Renal pelvis (tissue), 4 donors: ENCODE data around the gene CFAP46. TPM values are rescaled to one million over a fixed set of nuclear protein-coding genes. Genes with fewer than 3 reads are reported as not detected.
"Not testable (repeated sequence)": the region's sequence is repeated elsewhere in the genome, so short reads cannot be mapped to it uniquely, and the experiment has no call there.

Experiments used
- DNase-seq: peaks from one replicate; pipeline ENCODE4 v3.0.0-alpha.2; 2013
- polyA plus RNA-seq, 3 donors: library from polyadenylated mRNA; unstranded; fragments of 120-200 nt; gene quantifications; one replicate each; pipeline ENCODE4 v1.2.1, GENCODE V29; 2013; ENCODE audit not compliant: insufficient read length in 3 of 3

Gene CFAP46
- polyA plus RNA-seq, 3 donors: 7.4 to 11.3 (median 11.2) TPM

DNA sequence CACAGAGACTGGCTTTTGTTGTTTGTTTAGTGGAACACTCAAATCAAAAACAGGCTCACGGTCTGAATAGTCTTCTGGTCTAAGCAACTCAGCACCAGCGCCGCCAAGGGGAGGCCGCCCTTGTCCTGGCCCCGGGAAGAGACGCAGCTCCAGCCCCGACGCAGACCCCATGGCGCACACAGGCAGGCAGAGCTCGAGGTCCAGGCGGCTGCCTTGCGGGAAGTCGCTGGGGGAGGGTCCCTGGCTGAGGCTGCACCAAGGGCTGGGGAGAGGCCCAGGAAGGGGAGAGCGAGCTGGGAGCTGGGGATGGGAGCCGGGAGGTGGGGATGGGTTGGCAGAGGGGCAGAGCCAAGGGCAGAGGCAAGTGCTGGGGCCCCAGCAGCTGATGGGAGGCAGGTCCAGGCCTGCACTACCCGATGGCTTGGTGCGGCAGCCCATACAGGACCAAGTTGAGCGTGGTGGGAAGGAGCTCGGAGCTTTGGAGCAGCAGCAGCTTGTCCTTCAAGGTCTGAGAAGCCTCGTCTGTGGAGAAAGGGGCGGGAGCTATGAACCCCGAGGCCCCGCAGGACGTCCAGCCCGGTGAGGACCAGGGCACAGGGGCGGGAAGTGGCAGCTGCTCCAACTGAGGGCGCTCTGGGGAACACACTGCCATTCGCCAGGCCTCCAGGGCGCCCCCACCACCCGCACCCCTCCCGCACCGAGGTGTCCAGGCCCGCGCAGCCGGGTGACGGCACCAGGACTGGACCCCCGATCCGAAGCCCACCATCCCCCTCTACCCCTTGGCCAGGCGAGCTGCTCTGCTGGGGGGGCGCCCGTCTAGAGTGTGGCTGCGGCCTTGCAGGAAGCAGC lies 133.8 kb downstream of the CFAP46 start:
- DNase-seq: no peak

DNA sequence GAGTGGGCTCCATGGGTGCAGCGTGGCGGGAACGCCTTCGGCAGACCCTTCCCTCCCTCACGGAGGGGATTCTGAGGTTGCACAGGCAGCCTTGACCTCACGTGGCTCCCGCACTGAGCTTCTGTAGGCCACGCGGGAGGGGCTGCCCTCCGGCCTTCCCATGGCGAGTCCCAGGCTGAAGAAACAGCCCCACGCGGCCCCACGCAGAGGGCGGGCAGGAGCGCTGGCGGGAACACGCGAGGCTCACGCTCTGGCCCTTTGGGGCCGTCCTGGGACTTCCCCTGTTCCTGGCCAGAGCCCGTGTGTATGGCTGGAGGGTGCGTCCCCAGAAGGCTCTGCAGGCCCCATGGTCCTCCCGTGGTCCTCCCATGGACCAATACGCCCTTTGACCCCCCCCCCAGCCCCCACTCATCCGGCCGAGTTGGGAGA lies 134.7 kb downstream of the CFAP46 start:
- DNase-seq: no peak

DNA sequence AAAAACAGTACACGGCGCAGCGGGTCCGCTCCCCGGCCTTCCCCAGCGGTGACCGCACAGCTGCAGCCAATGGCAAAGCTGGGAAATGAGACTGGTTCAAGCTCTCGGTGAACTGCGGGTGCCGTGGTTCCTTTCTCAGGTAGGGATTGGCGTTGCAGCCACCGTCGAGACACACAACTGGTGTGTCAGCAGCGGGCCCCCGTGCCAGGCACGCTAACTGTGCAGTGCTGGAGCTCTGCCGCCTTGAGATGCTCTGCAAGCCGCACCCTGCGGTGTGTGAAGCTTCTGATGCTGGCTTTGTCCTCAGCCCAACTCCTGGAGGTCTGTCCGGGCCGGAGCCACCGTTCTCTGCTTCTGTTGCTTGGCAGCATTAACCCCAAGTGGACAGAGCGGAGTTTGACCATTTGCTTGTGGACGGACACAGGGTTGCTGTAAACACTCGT lies 135.8 kb downstream of the CFAP46 start:
- DNase-seq: no peak

DNA sequence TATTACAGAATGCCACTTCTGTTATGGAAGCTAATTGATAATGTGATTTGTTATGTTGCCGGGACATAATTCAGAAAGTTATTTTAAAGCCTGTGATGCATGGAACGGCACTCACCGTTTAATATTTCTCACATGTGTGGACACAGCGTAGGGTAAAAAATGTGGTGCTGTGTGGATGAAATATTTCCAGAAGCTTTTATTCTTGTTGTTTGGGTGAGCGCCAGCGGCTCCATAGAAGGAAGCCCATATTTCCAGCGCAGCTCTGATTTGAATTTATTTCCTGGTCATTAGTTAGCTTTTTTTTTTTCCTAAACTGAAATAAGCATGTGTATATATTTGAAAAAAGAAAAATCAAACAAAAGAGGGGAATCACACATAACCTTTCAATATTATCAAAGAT lies 136.3 kb downstream of the CFAP46 start:
- no peak for DNase-seq

DNA sequence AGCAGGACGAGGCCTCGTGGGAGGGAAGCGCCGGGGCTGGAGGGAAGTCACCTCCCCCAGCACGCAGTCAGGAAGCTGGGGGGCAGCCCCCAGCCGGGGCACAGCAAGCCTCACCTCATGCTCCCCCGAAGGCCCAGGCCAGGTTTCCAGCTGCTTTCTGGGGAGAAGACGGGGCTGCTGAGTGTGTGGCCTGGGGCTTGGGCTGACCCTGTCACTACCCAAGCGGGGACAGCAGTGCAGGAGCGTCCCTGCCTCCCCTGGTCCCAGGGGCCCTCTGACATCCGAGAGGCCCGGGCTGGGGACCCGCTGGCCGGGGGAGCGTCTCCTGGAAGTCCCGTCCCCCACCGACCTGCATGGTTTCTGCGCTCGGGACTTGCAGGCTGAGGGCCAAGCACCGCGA lies 136.8 kb downstream of the CFAP46 start:
- no peak for DNase-seq

DNA sequence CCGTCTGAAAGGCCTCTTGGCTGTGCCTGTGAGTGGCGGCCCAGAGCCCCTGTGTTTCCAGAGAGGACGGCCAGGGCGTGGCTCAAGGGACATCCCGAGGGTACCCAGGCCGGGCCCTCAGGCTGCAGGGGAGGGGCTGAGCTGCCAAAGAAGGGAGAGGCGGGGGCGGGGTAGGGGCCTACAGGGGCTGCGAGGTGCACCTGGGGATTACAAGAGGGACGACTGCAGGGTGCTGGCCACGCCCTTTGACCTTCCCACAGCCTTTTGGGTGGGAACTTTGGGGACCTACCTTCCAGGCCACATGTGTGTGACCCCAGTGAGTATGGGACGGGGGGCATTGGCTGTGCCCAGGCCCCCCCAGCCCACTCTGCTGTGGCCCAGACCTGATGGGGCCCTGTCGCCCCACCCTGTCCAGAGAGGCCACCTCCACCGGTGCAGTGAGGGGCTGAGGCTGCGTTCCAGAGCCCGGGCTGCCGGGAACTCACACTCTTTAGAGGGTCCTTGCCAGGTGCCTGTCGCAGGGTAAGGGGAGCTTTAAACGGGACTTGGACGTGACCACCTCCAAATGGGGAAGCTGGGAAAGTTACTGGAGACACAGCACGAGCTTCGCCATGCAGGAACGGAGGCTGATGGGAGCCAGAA lies 137.5 kb downstream of the CFAP46 start:
- no peak for DNase-seq

DNA sequence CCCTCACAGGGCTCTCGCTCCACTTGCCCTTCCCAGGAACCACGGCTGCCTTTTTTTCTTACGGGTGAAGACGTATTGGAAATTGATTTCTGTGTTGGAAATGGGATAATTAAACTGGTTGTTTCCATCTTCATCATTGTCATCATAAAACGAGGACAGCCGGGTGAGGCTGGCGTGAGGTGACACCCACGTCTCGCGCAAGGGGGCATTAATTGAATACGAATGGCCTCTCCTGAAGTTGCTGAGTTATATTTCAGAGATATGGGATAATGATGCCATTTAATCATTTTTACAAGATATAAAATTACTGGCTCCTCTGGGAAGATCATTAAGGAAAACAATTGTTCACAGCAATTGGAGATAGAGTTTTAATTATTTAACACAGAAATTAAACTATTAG lies 138.1 kb downstream of the CFAP46 start:
- DNase-seq: no peak

DNA sequence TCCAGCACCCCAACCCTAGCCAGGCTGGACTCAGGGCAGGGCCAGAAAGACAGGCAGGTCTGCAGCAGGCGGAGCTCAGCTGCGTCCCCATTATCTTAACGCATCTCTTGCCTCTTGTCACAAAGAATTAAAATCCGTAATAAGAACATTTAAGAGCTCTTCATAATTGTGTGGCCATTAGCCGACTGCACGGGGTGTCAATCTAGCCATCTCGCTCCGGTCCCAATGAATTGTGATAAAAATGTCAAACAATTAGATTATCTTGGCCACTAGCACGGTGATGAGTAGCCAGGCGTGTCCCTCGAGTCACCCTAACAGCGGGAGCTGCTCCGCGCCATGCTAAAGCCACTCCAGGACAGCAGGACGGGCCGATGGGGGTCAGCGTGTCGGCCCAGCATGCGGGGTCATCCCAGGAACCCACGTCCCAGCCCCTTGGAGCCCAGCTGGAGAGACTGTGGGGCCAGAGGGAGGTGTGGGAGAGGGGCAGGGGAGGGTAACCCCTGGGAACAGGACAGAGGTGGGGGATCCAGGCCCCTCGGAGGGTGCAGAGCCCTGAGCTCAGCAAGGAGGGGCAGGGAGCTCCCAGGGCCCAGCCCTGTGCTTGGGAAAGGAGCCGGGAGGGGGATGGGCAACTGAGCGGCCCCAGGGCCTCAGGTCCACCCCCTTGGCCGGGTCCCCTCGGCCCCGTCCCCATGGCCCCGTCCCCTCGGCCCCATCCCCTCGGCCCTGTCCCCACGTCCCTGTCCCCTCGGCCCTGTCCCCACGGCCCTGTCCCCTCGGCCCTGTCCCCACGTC lies 138.8 kb downstream of the CFAP46 start:
- DNase-seq: no peak

DNA sequence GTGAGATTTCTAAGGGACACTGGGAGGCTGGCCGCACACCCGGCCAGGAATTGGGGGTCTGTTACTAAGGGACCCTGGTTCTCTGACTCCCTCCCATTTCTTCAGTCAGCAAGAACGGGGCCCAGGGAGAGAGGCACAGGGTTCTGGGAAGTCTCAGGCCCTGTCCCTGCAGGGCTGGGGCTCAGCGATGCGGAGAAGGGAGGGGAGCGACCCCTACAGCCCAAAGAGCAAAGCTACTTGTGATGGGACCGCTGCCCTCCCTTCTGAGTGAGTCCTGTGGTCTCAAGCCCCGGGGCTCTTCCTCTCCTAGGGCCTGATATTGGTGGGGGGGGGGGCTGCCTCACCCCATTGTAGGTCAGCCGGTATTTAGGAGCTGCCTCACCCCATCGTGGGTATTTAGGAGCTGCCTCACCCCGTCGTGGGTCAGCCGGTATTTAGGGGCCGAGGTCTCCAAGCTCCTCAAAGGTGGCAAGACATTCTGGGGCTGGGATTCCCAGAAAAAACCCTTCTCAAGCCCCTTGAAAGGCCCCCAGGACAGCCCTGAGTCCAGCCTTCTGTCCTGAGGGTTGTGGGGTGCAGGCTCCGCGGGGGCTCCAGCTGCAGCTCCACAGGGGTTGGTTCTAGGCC lies 139.6 kb downstream of the CFAP46 start:
- DNase-seq: no peak

DNA sequence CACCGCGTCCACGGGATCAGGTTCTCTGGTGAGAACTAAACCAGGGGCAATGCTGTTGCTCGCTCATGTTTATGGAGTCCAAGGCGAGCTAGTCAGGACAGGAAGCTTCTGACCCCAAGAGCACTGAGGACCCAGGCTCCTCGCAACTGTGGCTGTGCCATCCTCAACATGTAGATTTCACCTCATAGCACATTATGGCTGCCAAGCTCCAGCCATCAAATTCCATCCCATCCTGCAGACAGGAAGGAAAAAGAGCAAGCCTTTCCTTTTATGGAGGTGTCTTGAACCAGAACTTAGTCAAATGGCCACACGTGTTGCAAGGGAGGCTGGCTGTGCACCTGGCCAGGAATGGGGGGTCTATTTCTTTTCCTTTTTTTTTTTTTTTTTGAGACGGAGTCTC lies 140.3 kb downstream of the CFAP46 start:
- DNase-seq: no peak

DNA sequence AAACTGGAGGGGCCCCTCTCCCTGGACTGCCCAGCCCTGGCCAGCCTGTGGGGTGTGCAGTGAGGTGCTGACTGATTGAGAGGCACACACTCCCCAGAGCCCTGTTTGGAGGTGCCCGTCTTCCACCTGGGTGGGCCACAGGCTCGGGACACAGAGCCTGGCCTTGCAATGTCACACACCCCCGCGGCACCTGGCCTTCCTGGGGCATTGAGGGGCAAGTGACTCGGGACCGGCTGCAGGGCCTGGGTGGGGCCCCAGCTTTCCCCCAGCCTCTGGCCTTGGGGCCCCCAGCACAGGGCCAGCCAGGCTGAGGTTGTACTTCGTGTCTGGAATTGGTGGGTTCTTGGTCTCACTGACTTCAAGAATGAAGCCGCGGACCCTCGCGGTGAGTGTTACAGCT lies 142.5 kb downstream of the CFAP46 start:
- DNase-seq: no peak

DNA sequence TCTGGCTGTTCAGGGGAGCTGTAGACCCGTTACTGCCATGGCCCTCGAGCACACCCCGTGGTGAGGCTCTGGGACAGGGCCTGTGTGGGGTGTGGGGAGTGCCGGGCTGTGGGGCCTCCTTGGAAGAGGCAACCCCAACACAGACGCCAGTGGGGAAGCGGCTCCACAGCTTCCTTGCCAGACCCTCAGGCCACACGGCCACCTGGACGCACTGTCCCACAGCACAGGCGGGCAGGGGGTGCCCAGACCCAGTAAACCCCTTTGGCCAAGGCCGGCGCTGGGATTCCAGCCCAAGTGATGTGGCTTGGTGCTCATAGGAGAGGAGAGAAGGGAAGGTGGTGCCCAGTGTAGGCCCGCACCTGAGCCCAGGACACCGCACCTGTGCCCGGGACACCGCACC lies 143.5 kb downstream of the CFAP46 start:
- DNase-seq: no peak

DNA sequence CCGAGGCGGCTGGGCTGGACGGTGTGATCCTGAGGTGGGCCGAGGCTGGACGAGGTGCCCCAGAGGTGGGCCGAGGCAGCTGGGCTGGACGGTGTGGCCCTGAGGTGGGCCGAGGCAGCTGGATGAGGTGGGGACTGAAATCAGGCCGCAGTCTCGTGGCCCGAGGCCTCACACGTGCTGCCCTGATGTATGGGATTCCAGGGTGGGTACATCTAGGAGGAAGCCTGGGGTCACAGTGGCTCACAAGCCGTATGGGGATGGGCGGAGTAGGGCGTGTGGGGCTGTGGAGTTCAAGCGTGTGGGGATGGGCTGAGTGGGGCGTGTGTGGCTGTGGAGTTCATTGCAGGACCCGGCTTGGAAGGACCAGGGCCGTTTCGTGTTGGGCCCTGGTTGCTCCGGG lies 144.0 kb downstream of the CFAP46 start:
- DNase-seq: no peak

DNA sequence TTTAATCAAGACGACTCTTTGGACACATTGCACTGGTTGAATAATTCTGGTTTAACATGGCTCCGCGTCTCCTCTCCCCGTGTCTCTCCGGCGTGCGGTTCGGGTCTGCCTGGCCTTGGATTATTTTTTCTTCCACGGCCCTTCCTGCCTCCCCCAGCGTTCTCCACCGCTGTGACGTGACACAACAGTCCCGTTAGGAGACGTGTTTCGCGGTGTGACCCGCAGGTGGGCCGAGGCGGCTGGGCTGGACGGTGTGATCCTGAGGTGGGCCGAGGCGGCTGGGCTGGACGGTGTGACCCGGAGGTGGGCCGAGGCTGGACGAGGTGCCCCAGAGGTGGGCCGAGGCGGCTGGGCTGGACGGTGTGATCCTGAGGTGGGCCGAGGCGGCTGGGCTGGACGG lies 144.4 kb downstream of the CFAP46 start:
- not testable (repeated sequence) for DNase-seq

DNA sequence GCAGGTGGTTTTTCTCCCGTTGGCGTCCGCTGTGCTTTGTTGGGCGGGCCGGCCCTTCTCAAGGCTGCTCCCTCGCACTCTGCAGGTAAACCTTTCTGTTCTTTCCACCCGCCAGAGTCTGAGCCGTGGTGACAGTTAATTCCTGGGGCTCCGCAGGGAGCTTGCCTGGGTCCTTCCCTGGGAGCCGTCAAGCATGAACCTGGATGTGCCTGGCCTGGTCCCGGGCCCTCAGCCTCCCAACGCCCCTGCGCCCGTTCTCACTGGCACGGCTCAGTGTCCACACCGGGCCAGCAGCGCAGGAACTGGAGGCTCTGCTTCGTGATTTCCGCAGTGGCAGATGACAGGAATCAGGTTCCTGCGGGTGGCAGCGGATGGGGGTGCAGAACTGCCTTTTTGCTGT lies 145.5 kb downstream of the CFAP46 start:
- no peak for DNase-seq

DNA sequence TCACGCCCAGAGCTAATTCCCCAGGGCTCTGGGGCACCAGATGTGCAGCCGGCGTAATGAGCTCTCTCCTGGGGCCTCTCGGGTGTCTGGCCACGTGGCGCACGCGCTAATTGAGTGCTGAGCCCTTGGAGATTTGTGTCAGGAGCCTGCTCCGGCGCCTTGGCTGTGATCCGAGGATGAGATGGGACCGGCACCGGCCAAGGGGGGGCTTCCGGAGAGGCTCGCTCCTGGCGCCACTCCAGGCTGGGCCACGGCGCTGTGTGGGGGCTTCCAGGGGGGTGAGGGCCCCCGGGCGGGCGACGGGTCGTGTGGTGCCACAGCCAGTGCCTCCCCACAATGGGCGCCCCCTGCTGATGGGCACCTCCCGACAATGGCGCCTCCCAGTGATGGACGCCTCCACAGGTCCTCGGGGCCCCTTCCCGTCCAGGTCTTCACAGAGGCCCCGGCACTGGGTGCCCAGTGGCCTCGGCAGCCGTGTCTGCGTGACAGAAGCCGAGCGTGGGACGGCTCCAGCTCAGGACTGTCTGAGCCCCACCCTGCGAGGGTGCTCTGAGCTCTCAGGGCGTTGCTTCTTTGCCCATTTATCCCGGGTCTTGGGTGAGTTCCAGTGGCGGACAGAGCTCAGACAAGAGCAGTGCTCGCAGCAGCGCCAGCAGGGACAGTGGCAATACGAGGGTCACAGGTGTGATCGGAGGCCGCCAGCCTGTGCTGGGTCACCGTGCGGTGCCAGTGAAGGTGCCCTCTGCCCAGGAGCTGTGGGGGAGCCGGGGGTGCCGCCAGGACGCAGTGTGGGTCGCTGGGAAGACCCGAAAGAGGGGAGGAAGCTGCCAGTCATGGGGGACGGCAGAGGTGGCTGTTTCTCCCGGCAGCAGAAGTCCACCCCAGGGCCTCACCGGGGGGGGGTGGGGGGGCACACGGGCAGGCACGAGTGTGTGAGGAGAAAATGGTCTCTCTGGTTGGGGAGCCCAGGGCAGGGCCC lies 148.2 kb downstream of the CFAP46 start:
- DNase-seq: no peak

DNA sequence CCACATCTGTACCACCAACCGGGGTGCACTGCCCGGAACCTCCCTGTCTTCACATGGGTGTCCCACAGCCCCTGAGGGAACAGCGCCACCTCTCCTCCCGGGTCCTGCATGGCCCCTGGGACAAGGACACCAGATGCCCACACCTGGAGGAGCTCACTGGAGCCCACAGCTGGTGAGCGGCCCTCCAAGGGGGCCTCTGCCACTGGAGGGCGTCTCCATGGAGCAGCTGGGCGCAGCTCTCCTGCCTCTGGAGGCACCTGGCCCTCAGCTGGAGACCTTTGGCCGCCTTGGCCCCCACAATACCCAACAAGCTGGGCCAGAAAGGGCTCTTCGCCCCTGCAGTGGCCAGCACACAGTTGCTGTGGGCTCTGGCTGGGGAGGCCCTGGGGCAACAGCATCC lies 149.2 kb downstream of the CFAP46 start:
- no peak for DNase-seq

DNA sequence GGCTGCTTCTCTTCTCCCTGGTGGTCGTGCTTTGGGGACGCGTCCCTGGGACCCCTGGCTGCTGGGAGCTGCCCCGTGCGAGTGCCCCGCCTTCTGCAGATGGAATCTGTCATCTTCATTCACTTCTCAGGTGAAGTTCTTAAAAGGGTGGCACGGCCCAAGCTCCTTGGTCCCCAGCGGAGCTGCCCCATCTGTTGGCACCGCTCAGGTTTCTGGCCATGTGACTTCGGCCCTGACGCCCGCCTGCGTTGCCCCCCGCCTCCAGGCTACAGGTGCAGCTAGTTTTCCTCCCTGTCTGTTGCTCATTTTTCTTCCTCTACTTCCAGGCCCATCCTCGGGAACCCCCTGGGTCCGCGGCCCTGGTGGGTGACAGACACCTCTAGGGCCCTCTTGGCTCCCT lies 149.6 kb downstream of the CFAP46 start:
- no peak for DNase-seq

DNA sequence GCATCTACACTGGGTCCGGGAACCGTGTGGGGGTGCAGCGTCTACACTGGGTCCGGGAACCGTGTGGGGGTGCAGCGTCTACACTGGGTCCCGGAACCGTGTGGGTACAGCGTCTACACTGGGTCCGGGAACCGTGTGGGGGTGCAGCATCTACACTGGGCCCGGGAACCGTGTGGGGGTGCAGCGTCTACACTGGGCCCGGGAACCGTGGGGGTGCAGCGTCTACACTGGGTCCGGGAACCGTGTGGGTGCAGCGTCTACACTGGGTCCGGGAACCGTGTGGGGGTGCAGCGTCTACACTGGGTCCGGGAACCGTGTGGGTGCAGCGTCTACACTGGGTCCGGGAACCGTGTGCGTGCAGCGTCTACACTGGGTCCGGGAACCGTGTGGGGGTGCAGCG lies 150.3 kb downstream of the CFAP46 start:
- DNase-seq: not testable (repeated sequence)

DNA sequence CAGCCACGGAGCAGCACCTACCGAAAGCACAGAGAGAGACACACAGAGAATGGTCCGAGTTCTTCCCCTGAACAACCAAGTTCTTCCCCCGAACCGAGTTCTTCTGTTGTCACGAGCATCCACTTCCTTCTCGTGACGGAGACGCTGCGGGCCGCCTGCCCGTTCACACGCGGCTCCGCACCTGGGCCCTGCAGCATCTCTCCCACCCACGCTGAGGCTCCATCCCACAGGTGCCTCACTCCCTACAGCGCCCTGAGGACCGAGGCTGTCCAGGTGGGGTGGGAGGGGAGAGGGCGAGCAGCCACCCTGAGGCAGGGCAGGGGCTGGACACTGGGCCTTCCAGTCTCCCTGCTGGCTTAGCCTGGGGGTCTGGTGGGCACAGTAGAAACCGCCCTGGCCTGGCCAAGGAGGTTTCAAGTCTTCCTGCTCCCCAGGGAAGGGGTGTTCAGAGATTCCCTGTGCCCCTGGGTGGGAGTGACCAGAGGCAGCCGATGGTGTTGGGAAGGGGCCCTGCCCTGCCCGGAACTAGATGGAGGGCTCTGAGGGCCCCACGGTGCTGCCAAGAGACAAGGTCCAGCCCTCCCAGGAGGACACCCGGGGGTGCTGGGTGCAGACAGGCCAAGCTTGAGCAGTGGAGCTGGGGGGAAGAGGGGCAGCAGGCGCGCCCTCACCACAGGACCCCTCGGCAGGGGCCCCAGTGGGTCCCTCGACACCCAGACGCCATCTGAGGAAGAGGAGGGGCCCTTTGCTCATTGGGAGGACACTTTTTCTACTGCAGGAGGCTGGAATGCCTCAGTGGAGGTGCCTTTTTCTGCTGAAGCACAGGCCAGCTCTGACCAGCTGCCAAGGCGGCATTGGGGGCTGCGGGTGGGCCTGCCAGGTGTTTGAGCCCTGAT lies 151.2 kb downstream of the CFAP46 start:
- no peak for DNase-seq
